B cell (primary cell): ENCODE measurements around the gene RRP36. TPM values are rescaled to one million over a fixed set of nuclear protein-coding genes. Genes with fewer than 3 reads are reported as not detected.
"Not testable (repeated sequence)": the region's sequence is repeated elsewhere in the genome, so short reads cannot be mapped to it uniquely, and the experiment has no call there.

Source experiments
- ATAC-seq: fragments of 200-7000 bp; cut with Tn5 transposase; one replicate; pipeline ENCODE4 v1.10.0; 2021; ENCODE audit warnings: low read depth, mild to moderate bottlenecking, moderate number of reproducible peaks, moderate library complexity
- CTCF ChIA-PET: fragments of 350-600 bp; sonication (Branson Sonifier 250); formaldehyde crosslinking; loops from one replicate; lab custom pipeline; 2021; ENCODE audit warnings: antibody characterized with exemption, inconsistent platforms; lab: Charles Lee
- POLR2A ChIA-PET: fragments of 350-600 bp; sonication (Branson Sonifier 250); formaldehyde crosslinking; loops from one replicate; lab custom pipeline; 2021; ENCODE audit warnings: antibody characterized with exemption; lab: Charles Lee
- DNase-seq: peaks from one replicate; pipeline ENCODE4 v3.0.0; 2013
- H2AFZ ChIP-seq: 2 replicates; pipeline ENCODE4 v1.6.1; 2012; ENCODE audit warnings: mild to moderate bottlenecking, low read depth, low read length; ENCODE audit not compliant: insufficient read depth, poor library complexity, severe bottlenecking
- H3K27ac ChIP-seq, 2 donors: 1 replicate in 1 of 2; 2 replicates in 1 of 2; pipeline ENCODE4 v1.5.1; 2012 to 2013; ENCODE audit warnings: low read length in 2 of 2, mild to moderate bottlenecking in 2 of 2, moderate library complexity in 1 of 2
- H3K27me3 ChIP-seq, 4 experiments: fragments of 200-600 bp in 1 of 4; sonication (generic) in 1 of 4; replicated peaks in 1 of 4; 1 replicate in 2 of 4; 2 replicates in 2 of 4; pipeline versions ENCODE4 v1.6.1 to v1.7.0; 2013 to 2016; ENCODE audit warnings: low read length in 3 of 4, mild to moderate bottlenecking in 2 of 4, mixed read lengths in 1 of 4, moderate library complexity in 1 of 4; ENCODE audit not compliant: insufficient read depth in 4 of 4, control insufficient read depth in 3 of 4; ENCODE audit errors: control extremely low read depth in 1 of 4
- H3K36me3 ChIP-seq, 2 experiments: replicated peaks in 1 of 2; 1 replicate in 1 of 2; 2 replicates in 1 of 2; pipeline versions ENCODE4 v1.6.1 to v1.7.1; 2013; ENCODE audit warnings: low read length in 1 of 2; ENCODE audit not compliant: insufficient read depth in 2 of 2, control insufficient read depth in 1 of 2; ENCODE audit errors: control extremely low read depth in 1 of 2, extremely low read depth in 1 of 2
- H3K4me1 ChIP-seq, 2 donors: fragments of 200-600 bp in 1 of 2; sonication (generic) in 1 of 2; 1 replicate in 1 of 2; 2 replicates in 1 of 2; pipeline versions ENCODE4 v1.5.1 to v1.6.1; 2013 to 2017; ENCODE audit warnings: low read length in 2 of 2; ENCODE audit not compliant: control insufficient read depth in 2 of 2, insufficient read depth in 2 of 2
- H3K4me2 ChIP-seq: replicated peaks from 2 replicates; pipeline ENCODE3; 2012; ENCODE audit warnings: mild to moderate bottlenecking, low read depth, low read length; ENCODE audit not compliant: poor library complexity, severe bottlenecking
- H3K4me3 ChIP-seq, 5 experiments: fragments of 200-600 bp in 1 of 5; sonication (generic) in 1 of 5; 1 replicate in 3 of 5; 2 replicates in 2 of 5; pipeline versions ENCODE4 v1.5.1 to v1.7.0; 2011 to 2016; ENCODE audit warnings: low read length in 4 of 5, mild to moderate bottlenecking in 4 of 5, low read depth in 2 of 5, control low read depth in 1 of 5, moderate library complexity in 1 of 5; ENCODE audit not compliant: insufficient read depth in 1 of 5; ENCODE audit errors: control extremely low read depth in 1 of 5, extremely low read depth in 1 of 5
- H3K79me2 ChIP-seq: fragments of 200-600 bp; sonication (generic); one replicate; pipeline ENCODE4 v1.6.0; 2016; ENCODE audit warnings: low read length; ENCODE audit not compliant: control insufficient read depth, insufficient read depth
- H3K9ac ChIP-seq: fragments of 200-600 bp; sonication (generic); 2 replicates; pipeline ENCODE4 v1.6.1; 2017; ENCODE audit warnings: mild to moderate bottlenecking, low read length, moderate library complexity
- H3K9me3 ChIP-seq, 3 donors: one replicate each; pipeline versions ENCODE4 v1.6.1 to v1.7.1; 2013; ENCODE audit warnings: low read length in 2 of 3; ENCODE audit not compliant: control insufficient read depth in 2 of 3, insufficient read depth in 1 of 3; ENCODE audit errors: control extremely low read depth in 1 of 3
- H4K20me1 ChIP-seq: 2 replicates; pipeline ENCODE4 v1.6.0; 2012; ENCODE audit warnings: mild to moderate bottlenecking, low read length; ENCODE audit not compliant: insufficient read depth, control insufficient read depth, poor library complexity, severe bottlenecking
- H3K27ac Mint-ChIP-seq: one replicate; pipeline ENCODE4 v1.8.0; 2021; ENCODE audit warnings: mixed read lengths
- H3K27me3 Mint-ChIP-seq: one replicate; pipeline ENCODE4 v1.8.0; 2021; ENCODE audit warnings: mixed read lengths
- H3K4me1 Mint-ChIP-seq: one replicate; pipeline ENCODE4 v1.8.0; 2021; ENCODE audit warnings: mixed read lengths
- H3K4me3 Mint-ChIP-seq: one replicate; pipeline ENCODE4 v1.8.0; 2021; ENCODE audit warnings: mixed read lengths
- H3K9me3 Mint-ChIP-seq: one replicate; pipeline ENCODE4 v1.8.0; 2022; ENCODE audit warnings: mixed read lengths; ENCODE audit not compliant: insufficient read depth
- CTCF ChIP-seq: fragments of 200-600 bp; IDR thresholded peaks from one replicate; pipeline ENCODE4 v1.8.0; 2022; ENCODE audit warnings: antibody characterized with exemption, mild to moderate bottlenecking
- EZH2 ChIP-seq: IDR thresholded peaks from 2 replicates; pipeline ENCODE4 v1.6.1; 2012; ENCODE audit warnings: borderline replicate concordance, low read depth, mild to moderate bottlenecking, moderate library complexity, low read length; ENCODE audit not compliant: insufficient read depth, poor library complexity, severe bottlenecking
- WGBS: methylation state at CpG from one replicate; pipeline ENCODE4 v1.1.5; 2013; ENCODE audit warnings: missing lambda C conversion rate; ENCODE audit not compliant: insufficient coverage; 5-methylcytosine and 5-hydroxymethylcytosine counted together
- intact Hi-C: fragments of 100-400 bp; cut with micrococcal nuclease; formaldehyde crosslinking; loops from one replicate; pipeline ENCODE4 v1.10.0; 2022
- polyA plus RNA-seq: library from polyadenylated mRNA; depleted of rRNA; stranded (reverse); fragments of >200 nt; gene quantifications from 2 replicates; pipeline ENCODE4 v1.2.3, GENCODE V29; 2012
- total RNA-seq, 2 donors: library from RNA; stranded (reverse); fragments of 120-200 nt in 1 of 2; gene quantifications; 1 replicate in 1 of 2; 2 replicates in 1 of 2; pipeline versions ENCODE4 v1.2.3 to v1.2.4, GENCODE V29; 2013 to 2022

Gene RRP36
- total and polyA plus RNA-seq, 2 donors (not counting 1 experiment from before 2014, with no cell fraction given) = 22.8 to 46.2 TPM

GRCh38 chr6:42996513-42996912, 24.9 kb upstream of the RRP36 start:
- Histone ChIP-seq H3K4me3 (no peak overlapping the region), H3K4me1 (no peaks in the 10 kb centered on the region), H4K20me1 (no peaks in the 10 kb centered on the region), H3K4me2 (no peak overlapping the region), H2AFZ (no peak overlapping the region), H3K27ac (no peak overlapping the region), H3K9ac (no peak overlapping the region), H3K36me3 (peaks cover 0 to 5% of the 10 kb centered on the region in 2 experiments), H3K9me3 (no peaks in the 10 kb centered on the region), H3K79me2 (peaks cover 25% of the 10 kb centered on the region), H3K27me3 (no peaks in the 10 kb centered on the region)
- H3K4me3 Mint-ChIP-seq = no peak overlapping the region
- H3K9me3 Mint-ChIP-seq = no peaks in the 10 kb centered on the region
- intact Hi-C loops = no loop called here
- no peak for TF ChIP-seq CTCF
- no peak for TF ChIP-seq EZH2
- ATAC-seq = no peak
- ChIA-PET POLR2A (interaction anchor here (0.6 to 0.7 kb wide), 2 partner anchors 18 to 52 kb away, joined by 3 to 4 read pairs; partner anchors contain the start of gene PEX6), CTCF (no interaction called here)
- no peak overlapping the region for H3K27ac Mint-ChIP-seq
- no peaks in the 10 kb centered on the region for H3K4me1 Mint-ChIP-seq
- no peak for DNase-seq
- no peaks in the 10 kb centered on the region for H3K27me3 Mint-ChIP-seq

DNA sequence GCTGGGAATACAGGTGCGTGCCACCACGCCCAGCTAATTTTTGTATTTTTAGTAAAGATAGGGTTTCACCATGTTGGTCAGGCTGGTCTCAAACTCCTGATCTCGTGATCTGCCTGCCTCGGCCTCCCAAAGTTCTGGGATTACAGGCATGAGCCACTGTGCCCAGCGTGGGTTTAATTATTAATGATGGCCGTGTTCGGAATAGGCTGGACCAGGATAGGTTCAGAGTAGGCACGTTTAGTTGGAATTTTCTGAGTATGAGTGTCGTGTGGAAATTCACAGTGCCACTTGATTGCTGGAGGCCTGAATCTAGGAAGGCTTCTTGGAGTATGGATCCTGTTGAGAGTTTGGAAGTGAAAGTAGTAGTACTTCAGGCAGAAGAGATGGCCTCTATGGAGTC, 23.2 kb upstream of the RRP36 start:
- H3K36me3 ChIP-seq, H2AFZ ChIP-seq, H3K4me1 Mint-ChIP-seq, ATAC-seq, intact Hi-C loops, H3K27ac ChIP-seq, H3K27me3 Mint-ChIP-seq, POLR2A ChIA-PET, H3K4me2 ChIP-seq, DNase-seq, H4K20me1 ChIP-seq, H3K9me3 Mint-ChIP-seq, H3K27me3 ChIP-seq, H3K27ac Mint-ChIP-seq, H3K4me3 Mint-ChIP-seq, H3K9ac ChIP-seq, H3K4me1 ChIP-seq, H3K4me3 ChIP-seq, H3K9me3 ChIP-seq: not testable (repeated sequence)
- peaks cover 20% of the 10 kb centered on the region for H3K79me2 ChIP-seq
- WGBS = 99% methylated on average over 9 of the region's 9 CpGs
- CTCF ChIA-PET = interaction anchor here (0.6 kb wide), 1 partner anchor 8 kb away, joined by 3 read pairs; no protein-coding TSS in a partner anchor
